GM19455 (cell line): ENCODE results near the gene DPYSL4.
"Not testable (repeated sequence)": the region's sequence is repeated elsewhere in the genome, so short reads cannot be mapped to it uniquely, and the experiment has no call there.

Experiments used
- ATAC-seq: cut with Tn5 transposase; IDR thresholded peaks from one replicate; pipeline ENCODE4 v1.9.1; 2021; ENCODE audit not compliant: unreplicated experiment

Gene DPYSL4

DNA sequence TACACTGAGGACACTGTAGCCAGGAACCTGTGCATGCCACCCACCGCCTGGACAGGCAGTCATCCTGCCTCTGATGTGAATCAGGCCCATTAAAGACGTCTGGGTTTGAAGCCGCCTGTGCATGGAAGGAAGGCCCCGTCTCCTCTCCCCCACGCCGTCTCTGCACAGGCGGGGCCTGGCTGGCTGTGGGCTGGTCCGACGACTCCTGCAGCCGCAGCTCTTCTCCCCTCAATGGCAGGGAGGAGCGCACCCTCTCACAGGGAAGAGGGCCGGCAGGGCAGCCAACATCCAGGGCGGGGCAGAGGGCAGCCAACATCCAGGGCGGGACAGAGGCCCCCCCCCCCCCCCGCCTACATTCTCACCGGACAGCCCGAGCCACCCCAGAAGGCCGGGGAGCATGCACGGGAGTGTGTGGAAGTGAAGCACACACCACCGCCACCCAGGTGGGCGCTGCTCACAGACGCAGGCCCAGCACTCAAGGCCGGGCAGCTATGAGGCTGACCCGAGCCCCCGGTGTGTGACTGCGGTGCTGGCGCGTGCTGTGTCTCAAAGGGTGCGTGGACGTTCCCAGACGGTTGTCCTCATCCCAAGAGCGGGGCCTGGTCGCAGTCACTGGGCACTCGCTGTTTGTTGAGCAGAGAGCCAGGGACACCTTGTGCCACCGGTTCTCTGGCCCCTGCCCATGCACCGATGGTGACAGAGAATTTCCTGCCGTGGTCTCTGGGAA, 19.1 kb downstream of the DPYSL4 start:
- no peak for ATAC-seq

DNA sequence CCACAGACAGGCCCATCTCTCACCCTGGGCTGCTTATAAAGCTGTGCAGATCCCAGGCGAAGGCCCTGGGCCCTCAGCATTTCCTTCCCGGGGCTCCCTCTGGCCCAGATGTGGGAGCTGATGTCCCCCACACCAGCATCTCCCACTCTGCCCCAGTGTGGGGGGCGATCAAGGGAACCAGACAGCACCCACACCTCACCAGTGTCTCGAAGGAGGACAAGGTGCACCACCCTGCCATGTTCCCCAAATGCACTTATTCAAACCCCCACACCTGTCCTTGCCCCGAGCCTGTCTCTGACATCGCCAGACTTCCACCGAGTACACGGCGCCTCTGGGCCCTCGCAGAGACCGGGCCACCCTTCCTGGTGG, 19.6 kb downstream of the DPYSL4 start:
- no peak for ATAC-seq

DNA sequence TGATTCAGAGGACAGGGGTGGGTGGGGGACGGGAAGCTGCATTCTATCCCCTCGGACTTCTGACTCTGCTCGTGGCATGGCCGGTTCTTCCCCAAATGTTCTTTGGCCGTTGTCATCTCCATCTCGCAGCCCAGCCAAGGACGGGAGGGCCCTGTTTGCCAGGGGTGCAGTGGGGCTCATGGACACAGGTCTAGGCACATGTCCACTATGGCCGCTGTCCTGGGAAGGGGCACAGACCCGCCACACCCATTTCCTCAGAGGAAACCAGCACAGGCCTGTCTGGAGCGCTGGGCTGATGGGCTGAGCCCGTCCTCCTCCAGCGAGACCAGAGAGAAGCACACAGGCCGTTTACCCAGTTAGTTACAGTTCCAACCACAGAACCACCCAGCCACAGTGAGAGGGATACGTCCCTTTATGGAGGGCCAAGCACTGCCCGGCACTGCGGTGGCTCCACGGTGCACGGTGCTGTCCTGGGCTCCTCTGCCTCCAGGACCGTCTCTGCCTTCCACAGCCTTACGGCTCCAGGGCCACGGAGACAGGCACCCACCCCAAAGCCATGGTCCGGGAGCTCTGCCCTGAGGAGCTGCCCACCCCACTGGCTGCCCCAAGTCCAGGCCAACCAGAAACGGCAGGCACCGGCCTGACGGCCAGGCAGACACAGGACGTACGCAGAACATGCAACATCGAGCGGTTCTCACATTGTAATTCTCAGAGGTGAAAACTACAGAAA, 20.2 kb downstream of the DPYSL4 start:
- ATAC-seq: no peak

DNA sequence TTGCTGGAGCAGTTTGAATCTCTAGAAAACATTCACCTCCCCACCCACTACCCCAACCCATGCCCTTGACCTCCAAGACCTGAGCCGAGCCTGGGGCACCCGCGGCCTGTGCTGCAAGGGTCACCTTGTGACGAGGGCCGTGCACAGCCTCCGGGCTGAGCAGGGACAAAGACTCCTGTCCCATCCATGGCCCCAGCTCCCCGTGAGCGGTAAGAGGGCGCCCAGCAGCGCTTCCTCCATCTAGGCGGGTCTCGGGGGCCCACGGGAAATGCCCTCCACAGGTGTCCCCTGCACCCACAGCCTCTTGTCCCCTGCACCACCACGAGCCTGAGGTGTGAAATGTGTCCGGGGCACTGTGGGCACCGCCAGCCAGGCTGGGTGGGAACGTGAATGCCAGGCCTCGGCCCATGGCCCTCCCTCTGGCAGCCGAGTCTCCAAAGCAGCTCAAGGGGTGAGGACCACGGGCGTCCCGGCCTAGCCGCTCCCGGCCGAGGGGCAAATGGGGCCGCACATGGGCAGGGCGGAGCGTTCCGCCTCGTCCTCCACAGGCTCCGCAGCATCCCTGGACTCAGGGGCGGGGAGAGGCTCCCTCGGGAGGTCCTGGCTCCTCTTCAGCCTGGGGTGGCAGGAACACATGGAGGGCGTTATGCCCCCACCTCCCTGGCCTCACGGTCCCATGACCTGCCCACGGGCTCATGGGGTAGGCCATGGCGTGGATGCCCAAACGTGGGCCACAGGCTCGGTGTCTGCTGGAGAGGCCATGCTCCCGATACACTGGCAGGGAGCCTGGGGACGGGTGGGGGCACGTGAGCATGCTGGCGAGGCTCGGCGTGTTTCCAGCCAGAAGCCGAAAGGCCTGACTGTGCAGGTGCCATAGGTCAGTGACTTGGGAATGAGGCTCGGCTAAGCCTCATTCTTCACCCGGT, 21.1 kb downstream of the DPYSL4 start:
- ATAC-seq: no peak

DNA sequence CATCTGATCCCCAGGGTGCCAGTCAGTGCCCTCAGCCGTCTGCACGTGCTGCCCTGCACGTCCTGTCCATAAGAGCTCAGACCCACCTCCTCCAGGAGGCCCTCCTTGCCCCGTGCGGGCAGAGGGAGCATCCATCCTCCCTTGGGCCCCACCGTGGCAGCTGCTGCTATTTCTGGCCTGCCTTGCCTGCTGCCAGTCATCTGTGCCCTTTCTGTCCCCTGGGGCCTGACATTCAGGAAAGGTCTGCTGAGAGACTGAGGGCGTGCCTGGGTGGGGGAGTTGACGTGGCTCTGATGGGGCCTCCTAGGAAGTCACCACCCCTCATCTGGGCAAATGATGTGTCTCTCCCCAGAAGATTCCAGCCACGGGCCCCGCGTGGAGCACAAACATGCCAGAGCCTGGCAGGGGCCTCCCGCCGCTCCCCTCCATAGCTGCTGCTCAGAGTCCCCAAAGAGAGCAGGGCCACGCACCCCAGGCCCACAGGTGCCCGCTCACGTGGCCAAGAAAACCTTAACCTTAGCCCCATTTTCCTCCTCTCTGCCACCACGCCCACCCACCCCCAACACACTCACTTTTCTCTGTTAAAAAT, 21.8 kb downstream of the DPYSL4 start:
- no peak for ATAC-seq

DNA sequence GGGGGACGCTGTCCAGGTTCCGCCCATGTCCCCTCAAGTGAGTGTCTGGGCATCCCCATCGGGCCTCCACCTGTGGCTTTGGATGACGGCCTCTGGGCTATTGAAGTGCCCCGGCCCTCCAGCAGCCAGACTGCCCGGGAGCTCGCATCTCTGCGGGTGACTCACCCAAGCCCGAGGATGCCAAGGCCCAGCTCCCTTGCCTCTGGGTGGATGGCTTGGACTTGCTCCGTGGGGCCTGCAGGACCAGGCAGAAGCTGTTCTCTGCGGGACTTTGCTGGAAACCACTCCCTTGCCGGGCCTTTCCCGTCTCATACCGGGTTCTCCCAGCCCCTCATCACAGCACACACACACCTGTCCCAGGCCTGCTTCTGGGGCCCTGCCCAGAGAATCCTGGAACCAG, 22.4 kb downstream of the DPYSL4 start:
- ATAC-seq: no peak

DNA sequence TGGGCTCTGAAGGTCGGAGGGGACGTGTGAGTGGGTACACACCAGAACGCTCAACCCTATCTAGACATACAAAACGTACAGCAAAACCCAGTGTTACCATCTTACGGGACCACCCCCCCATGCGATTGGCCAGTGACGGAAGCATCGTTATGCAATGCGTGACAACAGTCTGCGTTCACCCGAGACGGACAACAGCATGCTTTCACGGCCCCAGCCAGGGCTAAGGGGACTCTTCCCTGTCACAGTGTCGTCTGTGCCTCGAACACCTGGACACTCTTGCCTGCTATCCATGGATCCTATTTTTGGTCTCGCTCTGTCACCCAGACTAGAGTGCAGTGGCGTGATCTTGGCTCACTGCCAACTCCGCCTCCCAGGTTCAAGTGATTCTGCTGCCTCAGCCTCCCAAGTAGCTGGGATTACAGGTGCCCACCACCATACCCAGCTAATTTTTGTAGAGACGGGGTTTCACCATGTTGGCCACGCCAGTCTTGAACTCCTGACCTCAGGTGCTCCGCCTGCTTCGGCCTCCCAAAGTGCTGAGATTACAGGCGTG, 23.3 kb downstream of the DPYSL4 start:
- ATAC-seq: no peak

DNA sequence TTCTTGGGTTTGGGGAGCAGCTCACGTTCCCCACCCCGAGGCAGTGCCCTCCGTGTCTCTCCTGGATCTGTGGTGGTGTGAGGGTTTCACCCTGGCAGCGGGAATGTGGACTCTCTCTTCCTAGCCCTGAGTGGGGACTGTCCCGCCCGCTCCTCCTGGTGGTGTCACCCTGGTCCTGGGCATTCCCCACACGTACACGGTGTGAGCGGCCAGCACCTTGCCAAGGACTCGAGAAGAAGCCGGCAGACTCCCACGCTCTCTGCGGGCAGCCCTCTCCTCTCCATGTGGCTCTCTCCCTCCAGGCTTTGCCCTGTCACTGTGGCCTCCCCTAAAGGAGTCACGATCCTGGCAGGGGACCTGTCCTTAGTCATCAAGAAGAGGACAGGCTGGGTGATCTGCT, 24.0 kb downstream of the DPYSL4 start:
- ATAC-seq: no peak

DNA sequence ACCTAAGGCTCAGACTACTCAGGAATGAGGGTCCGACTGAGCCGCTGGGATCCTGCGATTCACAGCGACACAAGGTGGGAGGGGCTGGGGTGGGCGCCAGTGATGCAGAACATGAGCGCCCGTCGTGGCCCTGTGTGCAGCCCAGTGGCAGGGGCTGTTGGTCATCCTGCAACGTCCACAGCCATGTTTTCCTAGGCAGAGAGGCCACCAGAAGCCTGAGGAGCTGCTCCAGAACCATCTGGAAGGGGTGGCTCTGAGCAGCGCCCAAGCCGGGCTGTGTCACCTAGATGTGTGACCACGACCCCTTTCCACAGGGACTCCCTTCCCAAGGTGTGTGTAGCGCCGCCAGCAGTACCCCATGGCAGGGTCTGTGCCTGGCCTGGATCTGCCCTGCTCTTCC, 24.5 kb downstream of the DPYSL4 start:
- no peak for ATAC-seq

DNA sequence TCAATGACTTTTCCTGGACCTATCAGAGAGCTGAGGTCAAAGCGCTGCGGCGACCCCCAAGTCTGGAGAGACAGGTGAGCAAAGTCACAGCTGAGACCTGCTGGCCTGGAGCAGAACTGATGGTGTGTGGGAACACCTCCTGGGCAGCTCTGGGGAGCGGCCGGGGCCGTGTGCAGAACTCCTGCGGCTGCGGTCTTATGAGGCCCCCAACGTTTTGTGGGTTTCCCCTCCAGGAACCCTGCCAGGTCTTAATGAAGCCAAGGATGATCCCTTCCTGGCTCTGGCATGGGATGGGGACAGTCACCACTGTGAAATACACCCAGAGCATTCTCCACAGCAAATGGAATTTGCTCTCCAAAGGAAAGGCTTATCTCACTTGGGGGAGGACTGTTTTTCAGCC, 26.1 kb downstream of the DPYSL4 start:
- no peak for ATAC-seq

DNA sequence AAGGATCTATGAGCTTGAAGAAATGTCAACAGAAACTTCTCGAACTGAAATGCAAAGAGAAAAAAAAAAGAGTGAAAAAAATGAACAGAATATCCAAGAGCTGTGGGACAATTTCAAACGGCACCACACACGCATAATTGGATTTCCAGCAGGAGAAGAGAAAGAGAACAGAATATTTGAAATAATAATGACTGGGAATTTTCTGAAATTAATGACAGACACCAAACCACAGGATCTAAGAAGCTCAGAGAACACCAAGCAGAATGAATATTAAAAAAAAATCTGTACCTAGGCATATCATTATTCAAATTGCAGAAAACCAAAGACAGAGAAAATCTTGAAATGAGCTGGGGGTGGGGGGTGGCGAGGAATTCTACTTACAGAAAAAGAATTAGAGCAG, 27.2 kb downstream of the DPYSL4 start:
- no peak for ATAC-seq

DNA sequence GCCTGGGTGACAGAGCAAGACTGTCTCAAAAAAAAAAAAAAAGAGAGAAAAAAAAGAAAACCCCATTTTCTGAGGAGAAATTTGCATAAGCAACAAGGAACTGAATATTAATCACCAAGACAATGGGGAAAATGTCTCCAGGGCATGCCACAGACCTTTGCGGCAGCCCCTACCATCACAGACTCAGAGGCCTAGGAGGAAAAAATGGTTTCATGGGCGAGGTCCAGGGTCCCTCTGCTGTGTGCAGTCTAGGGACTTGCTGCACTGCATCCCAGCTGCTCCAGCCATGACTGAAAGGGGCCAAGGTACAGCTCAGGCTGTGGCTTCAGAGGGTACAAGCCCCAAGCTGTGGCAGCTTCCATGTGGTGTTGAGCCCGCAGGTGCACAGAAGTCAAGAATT, 29.7 kb downstream of the DPYSL4 start:
- ATAC-seq: not testable (repeated sequence)

DNA sequence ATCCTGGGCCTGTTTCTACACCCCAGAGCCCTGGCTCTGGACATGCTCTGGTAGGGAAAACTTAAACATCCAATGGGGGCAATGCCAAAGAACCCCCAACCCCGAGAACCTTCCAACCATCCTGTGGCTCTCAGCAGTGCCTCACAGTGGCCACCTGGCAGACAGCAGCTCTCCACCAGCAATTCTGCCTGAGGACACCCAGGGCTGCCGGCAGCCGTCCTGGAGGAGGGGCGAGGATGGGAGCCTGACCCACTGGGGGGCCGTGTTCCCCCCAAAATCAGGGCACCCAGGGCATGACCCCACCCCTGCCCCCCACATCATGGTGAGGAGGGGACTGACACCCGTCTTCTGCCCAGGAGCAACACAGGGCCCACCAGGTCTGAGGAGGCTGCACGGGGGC, 32.7 kb downstream of the DPYSL4 start:
- ATAC-seq: no peak

DNA sequence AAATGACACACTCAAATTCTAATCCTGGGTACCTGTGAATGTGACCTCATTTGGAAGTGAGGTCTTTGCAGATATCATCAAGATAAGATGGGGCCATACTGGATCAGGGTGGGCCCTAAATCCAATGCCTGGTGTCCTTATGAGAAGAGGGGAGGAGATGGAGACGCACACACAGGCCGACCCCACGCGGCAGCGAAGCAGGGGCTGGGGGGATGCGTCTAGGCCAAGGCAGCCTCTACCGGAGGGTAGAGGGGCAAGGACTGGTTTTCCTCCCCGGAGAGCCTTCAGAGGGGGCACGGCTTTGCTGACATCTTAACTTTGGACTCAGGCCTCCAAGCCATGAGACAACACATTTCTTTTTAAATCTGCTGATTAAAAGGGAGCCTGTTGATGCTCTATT, 33.3 kb downstream of the DPYSL4 start:
- no peak for ATAC-seq

DNA sequence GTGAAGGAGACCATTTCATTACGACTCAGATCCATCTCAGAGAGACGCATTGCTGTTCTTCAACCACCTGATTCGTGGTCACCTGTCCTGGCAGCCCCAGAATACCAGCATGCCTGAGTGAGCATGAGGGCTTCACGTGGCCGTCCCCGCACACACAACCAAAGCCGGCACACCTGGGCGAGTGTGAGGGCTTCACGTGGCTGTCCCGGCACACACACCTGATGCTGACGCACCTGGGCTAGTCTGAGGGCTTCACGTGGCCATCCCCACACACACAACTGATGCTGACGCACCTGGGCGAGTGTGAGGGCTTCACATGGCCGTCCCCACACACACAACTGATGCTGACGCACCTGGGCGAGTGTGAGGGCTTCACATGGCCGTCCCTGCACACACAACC, 34.2 kb downstream of the DPYSL4 start:
- ATAC-seq: not testable (repeated sequence)

DNA sequence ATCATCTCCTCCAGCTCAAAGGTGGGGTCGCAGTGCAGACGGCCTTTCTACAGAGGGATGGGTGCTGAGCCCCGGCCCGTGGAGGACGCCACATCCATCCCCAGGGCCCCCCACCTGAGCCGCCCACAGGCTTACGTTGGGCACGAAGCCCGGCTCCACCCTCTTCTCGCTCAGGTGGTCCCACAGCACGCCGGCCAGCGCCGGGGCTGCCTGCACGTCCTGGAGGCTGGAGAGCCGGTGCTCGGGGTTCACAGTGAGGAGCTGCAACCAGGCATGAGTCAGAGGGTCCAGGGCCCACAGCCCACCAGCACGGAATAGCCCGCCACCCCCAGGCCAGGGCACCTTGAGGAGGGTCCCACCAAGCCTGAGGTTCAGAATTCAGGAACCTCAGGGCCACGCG, 36.0 kb downstream of the DPYSL4 start:
- no peak for ATAC-seq

DNA sequence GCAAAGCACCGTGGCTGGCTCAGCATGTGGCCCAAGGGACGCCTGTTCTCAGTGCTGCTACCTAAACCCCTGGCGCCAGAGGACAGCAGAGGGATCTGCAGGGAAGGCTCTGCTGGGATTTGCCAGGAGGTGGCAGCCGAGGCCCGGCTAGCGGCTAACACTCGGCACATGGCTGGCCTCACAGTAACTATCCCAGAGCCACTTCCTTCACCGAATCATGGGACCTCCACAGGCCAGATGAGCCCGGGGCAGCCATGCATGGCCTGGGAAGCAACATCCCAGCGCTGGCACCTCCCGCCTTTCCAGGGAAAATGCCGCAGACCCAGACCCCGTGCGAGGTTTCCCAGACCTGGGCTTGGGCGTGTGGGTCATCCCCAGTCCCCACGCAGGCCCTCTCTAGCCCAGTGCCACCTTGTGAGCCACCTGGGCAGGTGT, 36.4 kb downstream of the DPYSL4 start:
- peak; percentile 93 for ATAC-seq

DNA sequence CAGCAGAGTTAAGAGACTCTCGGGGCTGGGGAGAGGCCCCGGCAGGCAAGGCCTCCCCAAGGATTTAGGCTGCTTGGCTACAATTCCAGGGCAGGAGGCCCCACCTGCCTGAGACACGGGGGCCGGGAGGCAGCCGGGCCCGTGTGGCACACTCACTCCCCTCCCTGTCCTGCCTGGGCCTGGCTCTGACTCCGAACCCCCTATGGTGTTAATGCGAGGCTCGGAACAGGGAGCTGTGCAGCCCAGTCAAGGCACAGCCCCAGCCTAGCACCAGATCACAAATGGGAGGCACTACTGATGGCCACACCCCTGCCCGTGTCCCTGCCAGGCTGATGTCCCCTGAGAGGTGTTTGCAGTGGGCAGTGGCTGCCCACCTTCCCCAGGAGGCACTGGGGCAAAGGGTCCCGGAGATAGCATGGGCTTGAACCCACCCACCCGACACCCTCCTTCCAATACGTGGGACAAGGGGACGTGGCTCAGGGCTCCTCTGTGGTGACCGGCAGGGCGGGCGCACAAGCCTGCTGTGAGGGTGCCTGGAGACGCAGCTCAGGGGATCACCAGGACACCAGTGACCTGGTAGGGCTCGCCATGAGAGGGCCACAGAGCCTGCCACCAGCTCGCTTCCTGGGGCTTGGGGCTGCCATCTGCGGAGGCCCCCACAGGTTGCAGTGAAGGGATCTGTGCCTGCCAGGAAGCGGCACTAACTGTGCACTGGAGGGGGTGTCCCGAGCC, 37.0 kb downstream of the DPYSL4 start:
- ATAC-seq: no peak

DNA sequence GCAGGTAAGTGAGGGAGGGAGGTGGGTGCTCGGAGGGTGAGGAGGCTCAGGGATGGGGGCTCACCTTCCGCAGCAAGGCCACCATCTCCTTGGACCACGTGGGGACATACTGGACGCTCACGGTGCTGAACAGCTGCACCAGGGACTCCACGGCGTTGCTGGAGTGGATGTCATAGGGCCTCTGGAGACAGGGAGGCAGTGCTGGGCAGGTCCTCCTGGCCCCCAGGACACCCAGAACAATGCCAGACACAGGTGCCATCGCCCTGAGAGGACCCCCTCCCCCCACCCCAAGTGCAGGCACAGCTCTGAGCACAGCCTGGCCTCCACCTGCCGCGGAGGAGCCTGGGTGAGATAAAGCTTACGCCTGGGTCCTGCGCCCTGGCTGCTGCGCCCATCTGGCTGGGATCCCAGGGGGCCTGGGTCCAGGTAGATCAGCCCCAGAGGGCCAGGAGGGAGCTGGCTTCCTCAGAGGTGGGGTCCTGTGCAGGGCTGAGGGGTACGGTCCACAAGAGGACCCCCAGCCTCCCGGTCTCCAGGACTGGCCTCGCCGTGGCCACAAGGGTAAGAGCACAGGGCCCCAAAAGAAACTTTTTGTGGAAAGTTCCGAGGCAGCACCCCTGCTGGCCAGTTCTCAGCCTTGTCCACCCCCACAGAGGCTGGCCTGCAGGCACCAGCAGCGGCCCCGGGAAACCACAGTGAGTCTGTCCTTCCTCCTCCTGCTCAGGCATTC, 37.8 kb downstream of the DPYSL4 start:
- no peak for ATAC-seq
